ENCODE results near the gene DARS1.
A peak's percentile ranks its signal among the peaks of the same experiment; 100 is the strongest.
"Not testable (repeated sequence)": the region's sequence is repeated elsewhere in the genome, so short reads cannot be mapped to it uniquely, and the experiment has no call there.

Gene DARS1

GRCh38 chr2:135984199-135985017 lies 1.0 kb downstream of the DARS1 start:
- no peak for DNase-seq (ENCODE audit: low read depth)

DNA sequence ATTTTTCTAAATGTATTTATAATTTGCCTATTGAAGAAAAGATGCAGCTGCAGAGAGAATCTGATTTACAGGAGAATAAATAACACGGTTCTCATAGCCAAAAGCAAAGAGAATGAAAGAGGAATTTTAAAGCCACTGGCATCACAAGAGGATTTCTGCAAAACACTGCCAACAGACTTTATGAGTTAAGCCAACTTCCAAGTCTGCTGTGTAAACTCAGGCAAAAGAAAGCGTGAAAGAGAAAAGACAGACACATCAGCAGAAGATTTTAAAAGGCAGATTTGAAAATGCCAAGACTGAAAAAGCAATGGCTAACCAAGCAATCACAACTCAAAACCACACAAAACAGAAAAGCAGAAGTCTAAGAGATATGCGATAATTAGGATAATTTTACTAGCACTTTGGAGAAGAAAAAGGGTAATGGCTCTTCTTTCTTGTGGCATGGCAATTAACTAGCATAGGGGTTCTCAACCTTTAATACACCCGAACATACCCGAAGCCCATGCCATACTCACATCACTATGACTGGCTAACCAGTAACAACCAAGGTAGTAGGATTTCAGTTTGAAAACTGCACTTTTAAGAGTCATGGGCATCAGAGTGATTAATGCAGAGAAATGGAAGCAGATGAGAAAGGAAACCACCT lies 4.9 kb downstream of the DARS1 start:
- no peak for DNase-seq (ENCODE audit: low read depth)

GRCh38 chr2:135975702-135976101 lies 9.7 kb downstream of the DARS1 start:
- no peak for DNase-seq (ENCODE audit: low read depth)

GRCh38 chr2:135974036-135974435 lies 11.4 kb downstream of the DARS1 start:
- no peak for DNase-seq (ENCODE audit: low read depth)

DNA sequence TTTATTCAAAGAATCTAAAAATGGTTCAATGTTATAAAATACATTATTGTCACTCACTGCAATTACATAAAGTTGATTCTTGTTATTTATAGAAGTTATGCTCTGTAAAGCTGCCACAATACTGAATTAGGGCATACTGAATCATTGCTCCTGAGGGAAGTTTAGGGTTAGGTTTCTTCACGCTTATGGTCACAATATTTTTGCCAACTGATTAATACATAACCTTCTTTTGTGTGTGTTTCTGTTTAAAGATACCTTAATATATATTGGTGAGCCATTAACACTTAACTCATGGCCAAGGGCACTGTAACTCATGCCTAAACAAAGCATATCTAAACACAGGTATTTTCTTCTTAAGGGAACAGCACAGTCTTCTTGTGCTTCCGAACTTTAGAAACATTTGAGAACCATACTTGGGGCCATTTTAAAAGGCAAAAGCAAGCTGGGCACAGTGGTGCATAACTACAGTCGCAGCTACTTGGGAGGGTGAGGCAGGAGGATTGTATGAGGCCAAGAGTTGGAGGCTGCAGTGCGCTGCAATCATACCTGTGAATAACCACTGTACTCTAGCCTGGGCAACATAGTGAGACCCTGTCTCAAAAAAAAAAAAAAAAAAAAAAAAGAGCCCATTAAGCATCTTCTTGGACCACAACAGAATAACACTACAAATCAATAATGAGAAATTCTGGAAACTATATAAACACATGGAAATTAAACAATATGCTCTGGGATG lies 15.6 kb downstream of the DARS1 start:
- no peak for DNase-seq (ENCODE audit: low read depth)

DNA sequence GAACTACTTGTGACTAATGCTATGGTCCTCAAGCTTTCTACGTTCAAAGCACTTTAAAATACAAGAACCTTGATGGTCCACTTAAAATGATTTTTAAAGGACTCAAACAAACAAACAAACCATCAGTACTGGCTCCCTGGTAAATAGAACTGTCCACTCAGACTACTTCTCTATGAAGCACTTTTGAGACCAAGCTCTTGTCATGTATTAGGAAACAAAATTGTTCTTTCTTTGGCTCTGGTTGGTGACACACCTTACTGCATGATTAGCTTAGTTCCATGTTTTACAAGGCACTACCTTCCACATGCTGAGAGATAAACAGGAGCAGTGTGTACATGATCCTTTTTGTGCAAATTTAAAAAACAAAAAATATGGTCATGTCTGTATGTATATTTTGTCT lies 19.7 kb downstream of the DARS1 start:
- no peak for DNase-seq (ENCODE audit: low read depth)

GRCh38 chr2:135964404-135964803 lies 21.0 kb downstream of the DARS1 start:
- not testable (repeated sequence) for DNase-seq (ENCODE audit: low read depth)

DNA sequence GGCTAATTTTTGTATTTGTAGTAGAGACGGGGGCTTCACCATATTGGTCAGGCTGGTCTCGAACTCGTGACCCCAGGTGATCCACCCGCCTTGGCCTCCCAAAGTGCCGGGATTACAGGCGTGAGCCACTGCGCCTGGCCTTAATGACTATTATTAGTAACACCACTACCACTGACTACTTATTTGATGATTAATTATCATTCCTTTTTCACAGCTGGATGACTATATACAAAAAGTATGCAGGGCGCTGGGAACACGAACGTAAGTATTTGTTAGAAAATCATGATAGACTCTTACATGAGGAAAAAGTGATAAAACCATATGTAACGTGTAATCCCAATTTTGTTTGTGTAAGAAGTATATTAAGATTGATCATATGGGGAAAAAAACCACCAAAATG lies 21.6 kb downstream of the DARS1 start:
- no peak for DNase-seq (ENCODE audit: low read depth)

DNA sequence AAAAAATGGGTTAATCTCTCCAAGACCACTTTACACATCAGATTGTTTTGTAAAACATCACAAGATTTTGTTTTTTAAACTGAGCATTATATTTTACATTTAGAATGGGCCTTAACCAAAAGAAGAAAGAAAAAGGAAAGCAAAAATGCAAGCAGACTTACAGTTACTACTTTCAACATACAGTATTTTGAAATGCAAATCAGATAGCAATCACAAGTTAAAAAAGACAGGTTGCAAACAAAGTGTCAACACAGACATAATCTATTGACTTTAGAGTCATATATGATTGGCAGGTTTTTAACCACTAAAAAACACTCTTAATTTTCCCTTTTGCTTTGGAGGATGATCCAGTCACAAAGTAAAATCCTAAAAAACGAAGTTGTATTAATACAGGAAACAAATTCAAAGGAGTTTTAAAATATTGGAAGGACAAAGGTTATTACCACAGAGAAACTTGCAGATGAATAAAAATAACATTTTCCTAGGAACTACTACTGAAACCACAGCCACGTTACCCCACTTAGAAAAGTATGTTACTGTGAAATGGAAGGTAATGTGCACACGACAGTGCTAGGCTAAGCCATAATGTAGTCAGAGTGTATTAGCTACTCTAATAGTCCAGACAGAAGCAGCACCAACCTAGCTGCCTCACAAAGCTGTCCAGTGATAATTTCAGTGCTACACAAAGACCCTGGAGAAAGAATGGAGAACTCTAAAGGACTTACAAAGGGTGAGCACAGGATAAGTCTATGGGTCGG lies 22.9 kb downstream of the DARS1 start:
- DNase-seq (ENCODE audit: low read depth): no peak

DNA sequence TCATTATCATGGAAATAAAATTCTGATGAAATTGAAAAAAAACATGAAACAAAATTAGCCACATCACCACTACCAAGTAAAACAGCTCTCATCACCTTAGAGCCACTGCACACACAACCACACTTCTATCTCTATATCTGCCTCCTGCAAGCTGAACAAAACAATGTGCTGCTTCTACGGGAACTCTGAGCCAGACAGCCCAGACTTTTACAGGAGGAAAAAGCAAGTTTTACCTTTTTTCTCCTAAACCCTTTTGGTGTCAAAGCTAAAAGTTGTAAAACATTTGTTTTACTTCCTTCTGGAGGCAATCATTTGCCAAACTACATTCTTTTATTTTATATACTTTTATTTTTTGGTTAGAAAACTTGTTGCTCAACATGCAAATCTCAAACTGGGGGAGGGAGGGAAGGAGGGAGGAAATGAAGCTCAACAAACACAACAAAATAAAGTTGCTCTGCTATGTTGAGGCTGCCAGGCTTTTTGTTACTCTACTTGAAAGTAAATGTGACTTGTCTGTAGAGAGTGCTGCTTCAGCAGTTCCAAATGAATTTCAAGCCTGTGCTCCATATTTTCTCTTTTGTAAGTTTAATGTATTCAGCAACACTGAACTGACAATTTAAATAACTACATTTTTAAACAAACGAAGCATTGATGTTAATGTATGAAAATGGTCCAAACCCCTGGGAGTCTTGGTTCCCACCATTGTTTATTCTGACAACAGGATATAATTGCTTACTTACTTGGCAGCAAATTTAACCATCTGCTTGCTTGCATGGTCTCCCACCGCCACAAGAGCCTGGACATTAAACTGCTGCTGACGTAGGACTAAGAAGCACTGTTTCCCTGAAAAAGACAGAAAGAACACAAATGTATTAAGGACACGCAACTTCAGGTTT lies 24.5 kb downstream of the DARS1 start:
- DNase-seq (ENCODE audit: low read depth): no peak

DNA sequence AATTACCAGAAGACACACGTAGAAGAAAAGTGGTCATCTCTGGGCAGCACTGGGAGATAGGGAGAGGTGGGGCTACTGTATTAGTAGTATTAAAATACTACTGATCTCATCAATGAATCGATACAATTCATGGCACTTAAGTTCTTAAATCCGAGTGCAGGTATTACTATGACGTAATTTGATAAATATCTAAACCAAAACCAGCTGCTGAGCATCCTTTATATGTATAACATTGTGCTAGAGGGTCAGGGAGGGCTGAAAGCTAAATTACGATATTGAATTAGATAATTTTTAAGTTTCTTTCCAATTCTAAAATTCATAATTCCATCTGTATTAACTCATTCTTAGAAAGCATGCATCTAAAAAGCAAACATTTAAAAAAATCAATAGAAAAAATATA lies 25.3 kb downstream of the DARS1 start:
- DNase-seq (ENCODE audit: low read depth): no peak

GRCh38 chr2:135958927-135959326 lies 26.5 kb downstream of the DARS1 start:
- not testable (repeated sequence) for DNase-seq (ENCODE audit: low read depth)

- no peak for DNase-seq (ENCODE audit: low read depth)
Measured at GRCh38 chr2:135954020-135954601, 31.3 kb downstream of the DARS1 start.

- DNase-seq (ENCODE audit: low read depth): no peak
Measured at GRCh38 chr2:135952891-135953290, 32.5 kb downstream of the DARS1 start.

- no peak for DNase-seq (ENCODE audit: low read depth)
Measured at GRCh38 chr2:135951041-135951583, 34.3 kb downstream of the DARS1 start.

GRCh38 chr2:135949451-135950234 lies 35.8 kb downstream of the DARS1 start:
- no peak for DNase-seq (ENCODE audit: low read depth)

- peak; percentile 16 for DNase-seq (ENCODE audit: low read depth)
Measured at GRCh38 chr2:135948642-135949355, 36.6 kb downstream of the DARS1 start.

- DNase-seq (ENCODE audit: low read depth): no peak
Measured at GRCh38 chr2:135948141-135948540, 37.3 kb downstream of the DARS1 start.

- no peak for DNase-seq (ENCODE audit: low read depth)
Measured at GRCh38 chr2:135947483-135947882, 37.9 kb downstream of the DARS1 start.

All from GM04503 (cell line).